Neural cell (in vitro differentiated cells): ENCODE measurements around the gene RRP15.

Source experiments
- EP300 ChIP-seq: fragments of 450-650 bp; conservative IDR thresholded peaks from 2 replicates; pipeline ENCODE4 v1.6.1; 2014; ENCODE audit warnings: antibody characterized with exemption, mild to moderate bottlenecking, moderate library complexity; ENCODE audit not compliant: poor library complexity, severe bottlenecking
- EZH2 ChIP-seq: fragments of 200-600, 300-800 bp; shearing (Covaris generic), sonication (generic); IDR thresholded peaks from 2 replicates; pipeline ENCODE4 v1.6.1; 2014; ENCODE audit warnings: antibody characterized with exemption, low read length, borderline replicate concordance, mild to moderate bottlenecking; ENCODE audit not compliant: insufficient read depth, poor library complexity, severe bottlenecking
- MXI1 ChIP-seq: fragments of 450-650 bp; conservative IDR thresholded peaks from 2 replicates; pipeline ENCODE4 v1.6.1; 2014; ENCODE audit warnings: antibody characterized with exemption, mild to moderate bottlenecking; ENCODE audit not compliant: poor library complexity, severe bottlenecking
- POLR2AphosphoS5 ChIP-seq: IDR thresholded peaks from 2 replicates; pipeline ENCODE4 v1.6.1; 2012
- RAD21 ChIP-seq: fragments of 450-650 bp; conservative IDR thresholded peaks from 2 replicates; pipeline ENCODE4 v1.6.1; 2014; ENCODE audit warnings: antibody characterized with exemption, mild to moderate bottlenecking, moderate library complexity
- SMC3 ChIP-seq: fragments of 450-650 bp; conservative IDR thresholded peaks from 2 replicates; pipeline ENCODE4 v1.6.1; 2014; ENCODE audit warnings: antibody characterized with exemption, mild to moderate bottlenecking, moderate library complexity; ENCODE audit not compliant: poor library complexity
- TAF1 ChIP-seq: IDR thresholded peaks from 2 replicates; pipeline ENCODE4 v1.6.1; 2012; ENCODE audit warnings: low read depth
- TF ChIP-seq, protein P1 (sequence below): fragments of 450-650 bp; IDR thresholded peaks from 2 replicates; pipeline ENCODE4 v1.5.1; 2014; ENCODE audit warnings: antibody characterized with exemption, mild to moderate bottlenecking, moderate library complexity; ENCODE audit not compliant: poor library complexity, severe bottlenecking
- TF ChIP-seq, protein P2 (sequence below): IDR thresholded peaks from 2 replicates; pipeline ENCODE4 v1.6.1; 2012; ENCODE audit warnings: borderline replicate concordance

DNA sequence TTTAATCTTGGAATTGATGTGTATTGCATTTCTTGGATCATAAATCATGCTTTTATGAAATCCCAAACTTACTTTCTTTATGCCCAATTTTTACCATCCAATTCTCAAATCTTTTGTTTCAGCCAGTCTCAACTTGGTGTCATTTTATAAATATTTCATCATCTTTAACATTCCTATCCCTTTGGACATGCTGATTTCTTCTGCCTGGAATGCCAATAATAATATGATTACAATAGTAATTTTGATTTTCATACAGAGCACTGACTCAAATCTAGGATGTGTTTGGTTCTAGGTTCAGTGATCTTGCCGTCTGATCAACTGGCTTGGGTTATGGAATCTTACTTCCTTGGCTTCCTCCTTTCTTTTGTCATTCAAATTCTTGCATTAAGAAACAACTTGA lies 12.8 kb downstream of the RRP15 start:
- TF ChIP-seq, protein P1, sequence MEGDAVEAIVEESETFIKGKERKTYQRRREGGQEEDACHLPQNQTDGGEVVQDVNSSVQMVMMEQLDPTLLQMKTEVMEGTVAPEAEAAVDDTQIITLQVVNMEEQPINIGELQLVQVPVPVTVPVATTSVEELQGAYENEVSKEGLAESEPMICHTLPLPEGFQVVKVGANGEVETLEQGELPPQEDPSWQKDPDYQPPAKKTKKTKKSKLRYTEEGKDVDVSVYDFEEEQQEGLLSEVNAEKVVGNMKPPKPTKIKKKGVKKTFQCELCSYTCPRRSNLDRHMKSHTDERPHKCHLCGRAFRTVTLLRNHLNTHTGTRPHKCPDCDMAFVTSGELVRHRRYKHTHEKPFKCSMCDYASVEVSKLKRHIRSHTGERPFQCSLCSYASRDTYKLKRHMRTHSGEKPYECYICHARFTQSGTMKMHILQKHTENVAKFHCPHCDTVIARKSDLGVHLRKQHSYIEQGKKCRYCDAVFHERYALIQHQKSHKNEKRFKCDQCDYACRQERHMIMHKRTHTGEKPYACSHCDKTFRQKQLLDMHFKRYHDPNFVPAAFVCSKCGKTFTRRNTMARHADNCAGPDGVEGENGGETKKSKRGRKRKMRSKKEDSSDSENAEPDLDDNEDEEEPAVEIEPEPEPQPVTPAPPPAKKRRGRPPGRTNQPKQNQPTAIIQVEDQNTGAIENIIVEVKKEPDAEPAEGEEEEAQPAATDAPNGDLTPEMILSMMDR: no peak
- TF ChIP-seq EZH2: no peak
- TF ChIP-seq EP300: no peak
- TF ChIP-seq, protein P2, sequence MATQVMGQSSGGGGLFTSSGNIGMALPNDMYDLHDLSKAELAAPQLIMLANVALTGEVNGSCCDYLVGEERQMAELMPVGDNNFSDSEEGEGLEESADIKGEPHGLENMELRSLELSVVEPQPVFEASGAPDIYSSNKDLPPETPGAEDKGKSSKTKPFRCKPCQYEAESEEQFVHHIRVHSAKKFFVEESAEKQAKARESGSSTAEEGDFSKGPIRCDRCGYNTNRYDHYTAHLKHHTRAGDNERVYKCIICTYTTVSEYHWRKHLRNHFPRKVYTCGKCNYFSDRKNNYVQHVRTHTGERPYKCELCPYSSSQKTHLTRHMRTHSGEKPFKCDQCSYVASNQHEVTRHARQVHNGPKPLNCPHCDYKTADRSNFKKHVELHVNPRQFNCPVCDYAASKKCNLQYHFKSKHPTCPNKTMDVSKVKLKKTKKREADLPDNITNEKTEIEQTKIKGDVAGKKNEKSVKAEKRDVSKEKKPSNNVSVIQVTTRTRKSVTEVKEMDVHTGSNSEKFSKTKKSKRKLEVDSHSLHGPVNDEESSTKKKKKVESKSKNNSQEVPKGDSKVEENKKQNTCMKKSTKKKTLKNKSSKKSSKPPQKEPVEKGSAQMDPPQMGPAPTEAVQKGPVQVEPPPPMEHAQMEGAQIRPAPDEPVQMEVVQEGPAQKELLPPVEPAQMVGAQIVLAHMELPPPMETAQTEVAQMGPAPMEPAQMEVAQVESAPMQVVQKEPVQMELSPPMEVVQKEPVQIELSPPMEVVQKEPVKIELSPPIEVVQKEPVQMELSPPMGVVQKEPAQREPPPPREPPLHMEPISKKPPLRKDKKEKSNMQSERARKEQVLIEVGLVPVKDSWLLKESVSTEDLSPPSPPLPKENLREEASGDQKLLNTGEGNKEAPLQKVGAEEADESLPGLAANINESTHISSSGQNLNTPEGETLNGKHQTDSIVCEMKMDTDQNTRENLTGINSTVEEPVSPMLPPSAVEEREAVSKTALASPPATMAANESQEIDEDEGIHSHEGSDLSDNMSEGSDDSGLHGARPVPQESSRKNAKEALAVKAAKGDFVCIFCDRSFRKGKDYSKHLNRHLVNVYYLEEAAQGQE: no peak
- TF ChIP-seq POLR2AphosphoS5: no peak
- TF ChIP-seq MXI1: no peak
- TF ChIP-seq SMC3: no peak
- no peak for TF ChIP-seq RAD21
- TF ChIP-seq TAF1: no peak
